DND-41 (cell line): Measurements from ENCODE around the gene NOL4.

Experiments
- CTCF ChIP-seq: IDR thresholded peaks from 2 replicates; pipeline ENCODE4 v1.5.1; 2012; ENCODE audit warnings: borderline replicate concordance, low read length, moderate library complexity, mild to moderate bottlenecking; ENCODE audit not compliant: poor library complexity, severe bottlenecking; ENCODE audit errors: extremely low read depth
- EZH2 ChIP-seq: IDR thresholded peaks from 3 replicates; pipeline ENCODE4 v1.6.1; 2012; ENCODE audit warnings: borderline replicate concordance, low read depth, mild to moderate bottlenecking, moderate library complexity, low read length, inconsistent platforms; ENCODE audit not compliant: severe bottlenecking

- TF ChIP-seq CTCF (no peak), EZH2 (no peak)
These were observed 27.2 kb upstream of the NOL4 start for GRCh38 chr18:34251919-34252318.
